UCSD-AML1 (cell line): ENCODE data around the gene CST7.
A peak's percentile ranks its signal among the peaks of the same experiment; 100 is the strongest.
"Not testable (repeated sequence)": the region's sequence is repeated elsewhere in the genome, so short reads cannot be mapped to it uniquely, and the experiment has no call there.

Experiments used
- DNase-seq: peaks from one replicate; lab custom pipeline; 2025; ENCODE audit not compliant: unreplicated experiment; lab: John Stamatoyannopoulos, UW

CST7 gene

GRCh38 chr20:24929867-24930723 is 19.0 kb upstream of the CST7 start:
- DNase-seq = not testable (repeated sequence)

DNA sequence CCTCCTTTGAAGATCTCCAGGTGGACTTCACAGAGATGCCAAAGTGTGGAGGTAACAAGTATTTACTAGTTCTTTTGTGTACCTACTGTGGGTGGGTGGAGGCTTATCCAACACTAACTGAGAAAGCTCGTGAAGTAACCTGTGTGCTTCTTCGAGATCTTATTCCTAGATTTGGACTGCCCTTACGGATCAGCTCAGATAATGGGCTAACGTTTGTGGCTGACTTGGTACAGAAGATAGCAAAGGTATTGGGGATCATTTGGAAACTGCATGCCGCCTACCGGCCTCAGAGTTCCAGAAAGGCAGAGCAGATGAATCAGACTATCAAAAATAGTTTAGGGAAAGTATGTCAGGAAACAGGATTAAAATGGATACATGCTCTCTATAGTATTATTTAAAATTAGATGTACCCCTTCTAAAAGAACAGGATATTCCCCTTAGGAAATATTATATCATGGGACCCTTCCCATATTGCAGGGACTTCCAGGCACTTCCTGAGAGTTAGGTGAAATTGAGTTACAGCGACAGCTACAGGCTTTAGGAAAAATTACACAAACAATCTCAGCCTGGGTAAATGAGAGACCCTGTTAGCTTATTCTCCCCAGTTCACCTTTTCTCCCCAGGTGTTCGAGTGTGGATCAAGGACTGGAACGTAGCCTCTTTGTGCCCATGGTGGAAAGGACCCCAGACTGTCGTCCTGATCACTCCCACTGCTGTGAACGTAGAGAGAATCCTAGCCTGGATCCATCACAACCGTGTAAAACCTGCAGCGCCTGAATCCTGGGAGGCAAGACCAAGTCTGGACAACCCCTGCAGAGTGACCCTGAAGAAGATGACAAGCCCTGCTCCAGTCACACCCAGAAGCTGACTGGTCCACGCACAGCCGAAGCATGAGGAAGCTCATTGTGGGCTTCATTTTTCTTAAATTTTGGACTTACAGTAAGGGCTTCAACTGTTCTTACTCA is 18.1 kb upstream of the CST7 start:
- DNase-seq = not testable (repeated sequence)

- DNase-seq = not testable (repeated sequence)
Observed at GRCh38 chr20:24931893-24932292, 17.2 kb upstream of the CST7 start.

GRCh38 chr20:24933266-24933908 is 15.7 kb upstream of the CST7 start:
- DNase-seq = no peak

GRCh38 chr20:24934101-24934661 is 14.9 kb upstream of the CST7 start:
- DNase-seq = no peak

DNA sequence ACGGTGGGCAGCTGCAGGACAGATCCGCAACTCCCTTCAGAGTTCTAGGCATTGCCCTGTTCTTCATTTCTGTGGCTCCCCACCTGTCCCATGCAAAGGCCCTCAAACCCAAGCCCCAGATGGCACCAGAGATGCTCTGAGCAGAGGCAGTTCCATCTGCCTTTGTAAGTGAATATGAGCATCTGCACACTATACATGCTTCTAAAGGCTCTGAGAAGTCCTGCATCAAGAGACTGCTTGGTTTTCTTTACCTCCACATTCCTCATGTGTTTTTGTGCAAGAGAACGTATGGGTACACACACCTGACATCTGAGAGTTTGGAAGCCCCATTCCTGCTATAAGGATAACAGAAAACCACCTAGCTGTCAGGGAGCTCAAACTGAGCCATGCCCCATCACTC is 14.4 kb upstream of the CST7 start:
- DNase-seq = no peak

GRCh38 chr20:24935140-24935539 is 13.9 kb upstream of the CST7 start:
- no peak for DNase-seq

DNA sequence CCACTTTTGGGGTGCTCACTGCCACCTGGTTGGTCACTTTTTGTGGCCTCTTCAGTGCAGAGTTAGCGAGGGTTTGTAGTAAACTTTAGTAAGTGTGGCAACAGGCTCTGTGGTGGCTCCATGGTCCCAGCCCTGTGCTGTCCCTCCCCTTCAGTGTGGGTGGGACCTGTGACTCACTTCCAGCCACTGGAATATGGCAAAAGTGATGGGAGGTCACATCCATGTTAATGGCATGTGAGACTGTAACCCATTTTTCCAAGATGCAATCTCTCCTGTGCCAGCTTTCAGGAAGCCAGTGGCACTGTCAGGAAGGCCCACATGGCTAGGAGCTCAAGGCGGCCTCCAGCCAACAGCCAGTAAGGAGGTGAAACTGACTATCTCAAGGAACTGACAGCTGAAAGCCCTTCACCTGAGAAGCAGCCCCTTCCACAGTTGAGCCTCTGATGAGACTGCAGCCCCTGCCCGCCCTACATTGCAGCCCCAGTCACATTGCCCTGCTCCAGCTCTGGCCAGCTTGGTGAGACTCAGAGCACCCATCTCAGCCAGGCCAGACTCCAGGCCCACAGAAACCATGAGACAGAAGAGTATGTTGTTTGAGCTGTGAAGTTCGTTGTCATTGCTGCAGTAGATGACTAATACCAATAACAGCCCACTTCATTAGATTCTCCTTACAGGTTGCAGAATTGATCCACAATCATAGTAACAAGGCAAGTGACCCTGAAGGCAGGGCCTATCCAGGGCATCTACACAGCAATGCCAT is 13.1 kb upstream of the CST7 start:
- DNase-seq = no peak

GRCh38 chr20:24936526-24937407 is 12.3 kb upstream of the CST7 start:
- DNase-seq = no peak

DNA sequence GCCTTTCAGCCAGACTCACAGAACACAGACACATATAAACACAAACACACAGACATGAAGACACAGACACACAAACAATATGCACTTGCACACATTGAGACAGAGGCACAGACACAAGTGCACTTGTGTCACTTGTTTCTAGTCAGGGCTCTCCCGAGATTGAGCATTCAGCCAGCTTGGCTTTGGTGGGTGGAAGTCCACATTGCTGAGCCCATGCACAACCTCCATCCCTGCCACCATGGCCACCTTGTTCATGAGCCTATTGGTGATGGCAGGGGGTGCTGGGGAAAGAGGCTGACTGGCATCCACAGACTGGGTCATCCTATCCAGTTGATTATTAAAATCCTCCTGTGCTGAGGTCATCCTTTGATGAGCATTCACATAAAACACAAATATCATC is 11.5 kb upstream of the CST7 start:
- DNase-seq = no peak

- no peak for DNase-seq
Observed at GRCh38 chr20:24938498-24938897, 10.6 kb upstream of the CST7 start.

DNA sequence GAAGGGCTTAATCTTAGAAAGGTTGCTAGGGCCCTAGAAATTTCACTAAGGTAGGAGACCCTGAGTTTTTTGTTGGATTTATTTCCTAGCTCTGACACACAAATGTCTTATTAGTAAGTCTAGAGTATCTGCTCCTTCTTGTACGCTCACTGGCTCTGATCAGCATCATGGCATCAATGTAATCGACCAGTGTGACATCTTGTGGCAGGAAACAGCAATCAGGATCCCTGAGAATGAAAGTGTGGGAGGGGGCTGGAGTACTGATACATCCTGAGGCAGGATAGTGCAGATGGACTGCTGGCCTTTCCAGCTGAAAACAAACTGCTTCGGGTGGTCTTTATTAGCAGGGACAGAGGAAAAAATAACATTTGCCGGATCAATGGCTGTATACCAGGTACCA is 10.0 kb upstream of the CST7 start:
- DNase-seq = no peak

GRCh38 chr20:24942679-24943078 is 6.4 kb upstream of the CST7 start:
- DNase-seq = no peak

DNA sequence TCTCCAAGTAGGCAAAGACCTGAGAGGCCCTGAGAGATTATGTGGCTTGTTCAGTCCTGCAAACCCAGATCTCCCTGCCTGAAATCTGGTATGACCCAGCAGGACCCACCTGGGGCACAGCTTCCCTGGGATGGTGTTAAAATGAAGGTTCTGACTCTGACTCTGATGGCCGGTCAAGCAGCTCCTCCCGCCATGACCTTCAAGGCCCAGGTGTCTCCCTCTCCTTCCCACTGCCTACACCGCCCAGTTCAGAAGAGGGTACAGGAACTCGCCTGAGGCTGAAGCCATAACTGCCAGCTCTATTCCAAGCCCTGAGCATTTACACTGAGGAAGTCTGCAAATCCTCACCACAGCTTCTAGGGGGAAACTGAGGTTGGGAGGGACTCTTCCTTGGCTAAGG is 5.9 kb upstream of the CST7 start:
- no peak for DNase-seq

GRCh38 chr20:24943731-24944130 is 5.3 kb upstream of the CST7 start:
- no peak for DNase-seq

DNA sequence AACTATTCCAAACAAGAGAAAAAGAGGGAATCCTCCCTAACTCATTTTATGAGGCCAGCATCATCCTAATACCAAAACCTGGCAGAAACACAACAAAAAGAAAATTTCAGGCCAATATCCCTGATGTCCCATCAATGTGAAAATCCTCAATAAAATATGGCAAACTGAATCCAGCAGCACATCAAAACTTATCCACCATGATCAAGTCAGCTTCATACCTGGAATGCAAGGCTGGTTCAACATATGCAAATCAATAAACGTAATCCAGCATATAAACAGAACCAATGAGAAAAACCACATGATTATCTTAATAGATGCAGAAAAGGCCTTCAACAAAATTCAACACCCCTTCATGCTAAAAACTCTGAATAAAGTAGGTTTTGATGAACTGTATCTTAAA is 2.7 kb upstream of the CST7 start:
- not testable (repeated sequence) for DNase-seq

DNA sequence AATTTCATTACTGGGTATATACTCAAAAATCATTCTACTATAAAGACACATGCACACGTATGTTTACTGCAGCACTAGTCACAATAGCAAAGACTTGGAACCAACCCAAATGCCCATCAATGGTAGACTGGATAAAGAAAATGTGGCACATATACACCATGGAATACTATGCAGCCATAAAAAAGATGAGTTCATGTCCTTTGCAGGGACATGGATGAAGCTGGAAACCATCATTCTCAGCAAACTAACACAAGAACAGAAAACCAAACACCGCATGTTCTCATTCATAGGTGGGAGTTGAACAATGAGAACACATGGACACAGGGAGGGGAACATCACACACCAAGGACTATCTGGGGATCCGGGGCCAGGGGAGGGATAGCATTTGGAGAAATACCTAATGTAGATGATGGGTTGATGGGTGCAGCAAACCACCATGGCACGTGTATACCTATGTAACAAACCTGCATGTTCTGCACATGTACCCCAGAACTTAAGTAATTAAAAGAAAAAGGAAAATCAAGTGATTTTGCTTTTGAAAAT is 602 bp upstream of the CST7 start:
- DNase-seq = not testable (repeated sequence)

DNA sequence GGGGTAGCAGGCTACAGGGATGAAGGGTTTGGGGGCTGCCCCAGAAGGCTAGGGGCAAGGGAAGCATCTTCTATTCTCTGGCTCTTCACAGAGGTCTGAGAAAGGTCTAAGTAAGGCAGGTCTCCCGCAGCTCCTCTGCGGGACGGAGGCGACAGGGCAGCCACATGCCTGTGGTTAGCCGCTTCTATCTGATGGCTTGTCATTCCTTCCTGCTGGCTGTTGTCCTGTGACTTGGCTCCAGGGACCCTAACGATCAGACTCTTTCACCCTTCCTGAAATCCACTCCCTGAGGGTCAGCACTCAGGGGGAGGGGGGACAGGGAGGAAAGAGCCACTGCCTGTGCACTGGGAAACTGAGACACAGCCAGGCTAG is 673 bp downstream of the CST7 start:
- DNase-seq = peak; percentile 73
